GM18951 (cell line): Measurements from ENCODE around the gene SRGAP1.

ENCODE experiments used
- POLR2A ChIP-seq: IDR thresholded peaks from 4 replicates; pipeline ENCODE4 v1.6.1; 2011; ENCODE audit warnings: mild to moderate bottlenecking; ENCODE audit not compliant: insufficient read length, insufficient read depth; ENCODE audit errors: extremely low read depth
- in situ Hi-C: fragments of 300-500 bp; cut with MboI; formaldehyde crosslinking; loops from one replicate; pipeline ENCODE4 v1.12.0; 2022; ENCODE audit warnings: low sequenced_read_pairs, mixed read lengths, inconsistent platforms; ENCODE audit not compliant: unreplicated experiment

Gene SRGAP1

DNA sequence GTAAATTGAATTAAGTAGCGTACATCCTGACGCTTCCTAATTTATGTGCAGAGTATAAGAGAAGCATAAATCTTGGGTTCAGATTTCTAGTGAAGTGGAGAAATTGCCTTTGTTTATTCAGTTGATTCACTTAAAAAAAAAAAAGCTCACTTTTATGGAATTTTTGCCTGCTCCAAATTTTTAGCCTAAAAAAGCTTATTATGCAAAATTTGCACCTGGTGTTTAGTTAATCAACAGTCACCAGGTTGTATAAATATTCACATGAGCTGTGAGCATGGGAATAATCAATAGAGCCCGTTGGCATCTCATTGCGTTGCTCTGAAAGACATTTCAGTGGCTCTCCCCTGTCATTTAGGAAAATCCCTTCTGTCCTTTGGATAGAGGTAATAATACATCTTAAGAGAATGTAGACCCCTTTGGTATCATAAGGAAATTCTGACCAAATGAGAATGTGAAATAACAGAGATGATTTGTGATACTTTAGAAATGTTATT is 132.4 kb downstream of the SRGAP1 start:
- TF ChIP-seq POLR2A: no peak
- in situ Hi-C loops: no loop called here

DNA sequence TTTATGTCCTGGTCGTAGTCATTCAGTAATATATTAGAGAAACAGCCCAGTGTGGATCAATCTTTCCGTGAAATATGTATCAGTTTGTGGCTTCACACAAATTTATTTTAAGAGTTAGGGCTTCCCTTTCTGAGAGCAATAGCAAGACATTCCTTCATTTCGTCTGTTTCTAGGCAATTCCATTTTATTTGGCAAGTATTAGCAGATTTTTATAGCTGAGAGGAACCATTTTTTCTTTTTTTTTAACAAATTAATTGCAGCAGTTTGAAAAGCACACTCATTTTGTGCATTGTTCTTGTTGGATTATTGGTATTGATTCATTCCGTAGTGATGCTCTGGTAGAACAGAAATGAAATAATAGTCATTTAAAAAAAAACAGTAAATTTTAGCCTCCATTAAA is 132.9 kb downstream of the SRGAP1 start:
- no peak for TF ChIP-seq POLR2A
- in situ Hi-C loops: no loop called here

DNA sequence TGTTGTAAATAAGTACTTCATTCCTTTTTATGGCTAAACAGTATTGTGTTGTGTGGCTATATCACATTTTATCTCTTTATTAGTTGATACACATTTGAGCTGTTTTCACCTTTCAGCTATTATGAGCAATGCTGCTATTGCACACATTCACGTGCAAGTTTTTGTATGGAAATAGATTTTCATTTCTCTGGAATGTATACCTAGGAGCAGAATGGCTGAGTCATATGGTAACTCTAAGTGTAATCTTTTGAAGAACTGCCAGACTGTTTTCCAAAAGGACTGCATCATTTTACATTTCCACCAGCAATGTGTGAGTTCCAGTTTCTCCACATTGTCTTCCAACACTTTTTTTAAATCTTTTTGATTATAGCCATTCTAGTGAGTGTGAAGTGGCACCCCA is 134.0 kb downstream of the SRGAP1 start:
- in situ Hi-C loops: no loop called here
- no peak for TF ChIP-seq POLR2A

- in situ Hi-C loops: no loop called here
- TF ChIP-seq POLR2A: no peak
These were observed 135.7 kb downstream of the SRGAP1 start for GRCh38 chr12:63980211-63980610.

- TF ChIP-seq POLR2A: no peak
- in situ Hi-C loops: no loop called here
These were observed 136.8 kb downstream of the SRGAP1 start for GRCh38 chr12:63981343-63981742.

- no peak for TF ChIP-seq POLR2A
- in situ Hi-C loops: no loop called here
These were observed 138.2 kb downstream of the SRGAP1 start for GRCh38 chr12:63982604-63983295.

- TF ChIP-seq POLR2A: no peak
- in situ Hi-C loops: no loop called here
These were observed 141.0 kb downstream of the SRGAP1 start for GRCh38 chr12:63985456-63985855.

- in situ Hi-C loops: no loop called here
- TF ChIP-seq POLR2A: no peak
These were observed 141.4 kb downstream of the SRGAP1 start for GRCh38 chr12:63985945-63986344.

DNA sequence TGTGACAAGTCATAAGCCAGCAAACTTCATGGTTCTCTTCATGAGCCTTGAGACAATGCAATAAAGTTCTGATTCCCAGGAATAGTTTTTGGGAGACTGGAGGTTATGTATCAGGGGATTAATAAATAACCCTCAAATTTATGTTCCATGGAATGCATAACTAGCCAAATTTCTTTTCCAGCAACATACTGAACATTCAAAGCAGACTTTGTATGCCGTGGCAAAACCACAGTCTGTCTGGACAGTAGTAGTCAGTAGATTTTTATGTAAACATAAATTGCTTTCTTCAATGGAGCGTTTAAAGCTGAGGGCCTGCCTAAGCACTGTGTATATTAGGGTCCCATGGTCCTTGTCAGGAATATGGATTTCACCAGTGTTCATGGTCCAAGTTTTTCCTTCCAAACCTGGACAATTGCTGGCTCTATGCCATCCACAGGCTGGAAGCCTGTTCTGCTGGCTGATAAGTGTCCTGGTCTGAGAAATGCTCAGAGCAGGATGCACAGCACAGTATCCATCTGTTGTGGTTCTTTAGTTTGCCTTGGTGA is 144.9 kb downstream of the SRGAP1 start:
- in situ Hi-C loops: no loop called here
- no peak for TF ChIP-seq POLR2A

GRCh38 chr12:63990828-63991547 is 146.5 kb downstream of the SRGAP1 start:
- in situ Hi-C loops: no loop called here
- TF ChIP-seq POLR2A: no peak

DNA sequence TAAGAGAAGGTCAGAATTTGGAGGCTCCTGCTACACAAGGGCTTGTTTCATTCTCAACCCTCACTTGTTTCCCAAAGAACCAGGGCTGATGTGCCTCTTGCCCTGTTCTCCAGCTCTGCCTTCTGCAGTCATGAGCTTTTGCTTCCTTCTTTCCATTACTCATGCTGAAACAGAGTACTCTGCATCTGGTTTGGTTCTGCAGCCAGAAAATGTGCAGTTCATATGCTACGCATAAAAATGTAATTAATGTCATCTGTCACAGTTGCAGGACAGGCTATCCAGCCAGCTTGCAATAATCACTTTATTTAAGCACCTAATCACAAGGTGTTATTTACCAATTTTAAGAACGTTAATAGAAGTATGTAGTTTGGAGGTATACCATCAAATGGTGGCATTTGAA is 150.2 kb downstream of the SRGAP1 start:
- in situ Hi-C loops: no loop called here
- TF ChIP-seq POLR2A: no peak

- in situ Hi-C loops: no loop called here
- TF ChIP-seq POLR2A: no peak
These were observed 151.0 kb downstream of the SRGAP1 start for GRCh38 chr12:63995512-63995911.

DNA sequence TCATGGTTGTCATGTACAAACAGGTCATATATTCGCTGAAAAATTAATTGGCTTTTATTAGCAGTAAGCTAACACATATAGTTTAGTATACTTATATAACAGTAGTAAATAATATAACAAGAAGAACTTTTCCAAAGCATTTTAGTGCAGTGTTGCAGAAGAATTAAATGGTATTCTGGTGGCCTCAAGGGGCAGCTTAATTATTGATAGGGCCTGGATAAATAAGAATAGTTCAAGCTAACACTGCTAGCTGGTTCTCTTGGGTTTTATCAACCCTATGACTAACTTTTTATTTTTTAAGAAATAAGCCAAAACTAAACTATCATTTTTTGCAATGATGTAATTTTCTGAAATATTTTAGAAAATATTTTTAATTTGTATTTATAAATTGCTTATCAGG is 152.1 kb downstream of the SRGAP1 start:
- in situ Hi-C loops: no loop called here
- no peak for TF ChIP-seq POLR2A

GRCh38 chr12:63997198-63997597 is 152.7 kb downstream of the SRGAP1 start:
- no peak for TF ChIP-seq POLR2A
- in situ Hi-C loops: no loop called here
